ENCODE measurements around the gene ABCA8. TPM values are rescaled to one million over a fixed set of nuclear protein-coding genes. Genes with fewer than 3 reads are reported as not detected.
"Not testable (repeated sequence)": the region's sequence is repeated elsewhere in the genome, so short reads cannot be mapped to it uniquely, and the experiment has no call there.

Gene ABCA8
- total RNA-seq, 4 donors from 2014 or later, result 10.9 to 87.5 (median 21.2) TPM

GRCh38 chr17:68829211-68829610, 126.0 kb downstream of the ABCA8 start:
- Histone ChIP-seq H3K4me3 (no peak overlapping the region), H3K36me3 (no peaks in the 10 kb centered on the region), H3K4me1 (no peaks in the 10 kb centered on the region), H3K9me3 (no peaks in the 10 kb centered on the region), H3K27ac (no peak overlapping the region), H3K27me3 (no peaks in the 10 kb centered on the region)
- TF ChIP-seq CTCF (IDR thresholded peaks at IDR 0.05) (no peak), POLR2A (IDR thresholded peaks at IDR 0.05) (no peak)
- DNase-seq, result no peak

DNA sequence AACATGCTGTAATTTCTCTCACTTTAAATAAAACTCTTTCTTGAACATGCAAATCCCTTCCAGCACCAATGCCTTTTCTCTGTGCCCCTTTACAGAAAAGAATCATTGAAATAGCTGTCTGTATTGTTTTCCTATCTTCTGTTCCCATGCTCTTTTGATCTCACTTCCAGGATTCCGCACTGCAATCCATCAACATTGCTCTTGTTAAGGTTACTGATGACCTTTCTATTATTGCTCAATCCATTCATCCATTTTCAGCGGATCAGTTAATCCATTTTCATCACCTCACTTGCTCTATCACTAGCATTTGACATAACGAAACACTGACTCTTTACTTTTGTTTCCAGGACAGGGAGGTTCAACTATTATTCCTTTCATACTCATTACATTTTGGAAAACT, 130.5 kb downstream of the ABCA8 start:
- Histone ChIP-seq H3K4me1 (no peaks in the 10 kb centered on the region), H3K4me3 (no peak overlapping the region), H3K9me3 (no peaks in the 10 kb centered on the region), H3K27me3 (no peaks in the 10 kb centered on the region), H3K36me3 (no peaks in the 10 kb centered on the region), H3K27ac (no peak overlapping the region)
- no peak for DNase-seq
- TF ChIP-seq POLR2A (IDR thresholded peaks at IDR 0.05) (no peak), CTCF (IDR thresholded peaks at IDR 0.05) (no peak)

- H3K36me3 ChIP-seq, H3K27me3 ChIP-seq, H3K4me1 ChIP-seq, H3K9me3 ChIP-seq, H3K4me3 ChIP-seq, H3K27ac ChIP-seq, DNase-seq: not testable (repeated sequence)
These were observed 131.0 kb downstream of the ABCA8 start for GRCh38 chr17:68824185-68824584.

DNA sequence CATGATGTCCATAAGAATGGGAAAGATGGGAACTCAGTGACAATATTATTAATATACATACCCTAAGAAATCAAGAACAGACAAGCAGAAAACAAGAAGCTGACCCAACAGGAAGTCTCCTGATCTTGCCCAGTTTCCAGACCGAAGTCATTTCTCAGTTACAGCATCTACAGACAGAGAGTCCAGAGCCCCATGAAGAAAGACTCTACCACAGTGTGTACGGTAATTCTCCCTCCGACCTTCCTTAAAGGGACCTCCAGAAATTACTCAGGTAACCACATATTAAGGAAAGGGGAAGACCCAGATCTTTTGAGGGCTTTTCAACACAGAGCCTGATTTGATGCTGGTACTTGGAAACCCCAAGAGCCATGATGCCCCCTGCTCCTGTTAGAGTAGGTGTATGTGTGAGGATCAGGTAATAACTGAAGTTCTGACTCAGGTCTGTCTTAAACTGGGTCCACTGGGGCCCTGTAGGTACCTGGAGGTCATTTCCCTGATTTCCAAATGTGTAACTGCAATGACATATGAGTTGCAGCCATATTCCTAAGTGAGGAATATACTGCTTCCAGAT, 132.4 kb downstream of the ABCA8 start:
- H3K4me1 ChIP-seq, result no peaks in the 10 kb centered on the region
- H3K27me3 ChIP-seq, result no peaks in the 10 kb centered on the region
- no peaks in the 10 kb centered on the region for H3K9me3 ChIP-seq
- TF ChIP-seq POLR2A (IDR thresholded peaks at IDR 0.05) (no peak), CTCF (IDR thresholded peaks at IDR 0.05) (no peak)
- no peak overlapping the region for H3K4me3 ChIP-seq
- H3K36me3 ChIP-seq, result no peaks in the 10 kb centered on the region
- no peak overlapping the region for H3K27ac ChIP-seq
- DNase-seq, result no peak

DNA sequence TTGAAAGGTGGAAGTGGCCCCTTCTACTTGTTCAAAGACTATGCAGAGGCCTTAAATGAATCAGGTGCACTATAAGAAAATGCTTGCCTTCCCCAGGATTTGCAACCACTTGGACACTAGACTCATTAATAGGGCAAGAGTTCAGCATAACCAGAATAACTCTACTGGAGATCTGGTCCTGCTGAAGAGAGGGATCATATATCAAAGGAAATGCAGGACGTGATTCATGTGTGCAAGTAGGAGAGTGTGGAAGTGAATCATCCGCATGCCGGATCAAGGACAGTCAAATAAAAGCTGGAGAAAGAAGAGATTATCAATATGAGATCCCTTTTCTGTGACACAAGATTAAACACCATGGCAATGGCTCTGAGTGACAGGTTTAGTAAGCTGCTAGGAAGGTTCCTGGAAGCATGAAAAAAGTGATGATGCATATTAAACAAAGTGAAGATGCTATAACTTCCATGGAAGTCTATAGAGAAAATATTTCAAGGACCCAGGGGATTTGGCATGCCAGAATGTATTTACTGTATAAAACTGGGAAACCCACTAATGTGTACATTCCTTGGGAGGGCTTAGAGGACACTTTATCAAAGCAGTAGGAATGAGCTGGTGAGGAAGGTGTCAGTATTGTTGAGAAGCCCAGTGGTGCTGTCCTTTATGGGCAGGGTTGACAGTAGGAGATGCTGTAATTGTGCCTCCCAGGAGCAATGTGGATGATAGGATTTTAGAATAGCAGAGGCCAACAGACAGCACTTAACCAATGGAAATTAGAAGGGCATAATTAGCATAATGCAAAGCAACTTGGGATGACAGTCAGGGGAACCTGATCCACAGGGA, 133.1 kb downstream of the ABCA8 start:
- H3K4me1 ChIP-seq, result no peaks in the 10 kb centered on the region
- no peak overlapping the region for H3K4me3 ChIP-seq
- H3K27ac ChIP-seq, result no peak overlapping the region
- no peak for DNase-seq
- H3K36me3 ChIP-seq, result no peaks in the 10 kb centered on the region
- no peaks in the 10 kb centered on the region for H3K27me3 ChIP-seq
- no peaks in the 10 kb centered on the region for H3K9me3 ChIP-seq
- no peak for TF ChIP-seq POLR2A (IDR thresholded peaks at IDR 0.05)
- no peak for TF ChIP-seq CTCF (IDR thresholded peaks at IDR 0.05)

- no peak for DNase-seq
- Histone ChIP-seq H3K27ac (no peak overlapping the region), H3K4me1 (no peaks in the 10 kb centered on the region), H3K9me3 (no peaks in the 10 kb centered on the region), H3K36me3 (no peaks in the 10 kb centered on the region), H3K27me3 (no peaks in the 10 kb centered on the region), H3K4me3 (no peak overlapping the region)
- TF ChIP-seq POLR2A (IDR thresholded peaks at IDR 0.05) (no peak), CTCF (IDR thresholded peaks at IDR 0.05) (no peak)
These were observed 134.2 kb downstream of the ABCA8 start for GRCh38 chr17:68820825-68821481.
